HCT116 (cell line): Measurements from ENCODE around the gene DCBLD2. TPM values are rescaled to one million over a fixed set of nuclear protein-coding genes. Genes with fewer than 3 reads are reported as not detected.

Experiments used
- total RNA-seq: library from RNA; stranded (reverse); gene quantifications from one replicate; pipeline ENCODE4 v1.2.1, GENCODE V29; 2021; ENCODE audit not compliant: unreplicated experiment

Gene DCBLD2
- total RNA-seq, 1 experiment from 2014 or later: 532 TPM

Other genes with a start within 250 kb of the DCBLD2 start
- 10.6 TPM for gene ST3GAL6, start 138.4 kb downstream of the DCBLD2 start, total RNA-seq